ENCODE results near the gene GSTT2.

GSTT2 gene

DNA sequence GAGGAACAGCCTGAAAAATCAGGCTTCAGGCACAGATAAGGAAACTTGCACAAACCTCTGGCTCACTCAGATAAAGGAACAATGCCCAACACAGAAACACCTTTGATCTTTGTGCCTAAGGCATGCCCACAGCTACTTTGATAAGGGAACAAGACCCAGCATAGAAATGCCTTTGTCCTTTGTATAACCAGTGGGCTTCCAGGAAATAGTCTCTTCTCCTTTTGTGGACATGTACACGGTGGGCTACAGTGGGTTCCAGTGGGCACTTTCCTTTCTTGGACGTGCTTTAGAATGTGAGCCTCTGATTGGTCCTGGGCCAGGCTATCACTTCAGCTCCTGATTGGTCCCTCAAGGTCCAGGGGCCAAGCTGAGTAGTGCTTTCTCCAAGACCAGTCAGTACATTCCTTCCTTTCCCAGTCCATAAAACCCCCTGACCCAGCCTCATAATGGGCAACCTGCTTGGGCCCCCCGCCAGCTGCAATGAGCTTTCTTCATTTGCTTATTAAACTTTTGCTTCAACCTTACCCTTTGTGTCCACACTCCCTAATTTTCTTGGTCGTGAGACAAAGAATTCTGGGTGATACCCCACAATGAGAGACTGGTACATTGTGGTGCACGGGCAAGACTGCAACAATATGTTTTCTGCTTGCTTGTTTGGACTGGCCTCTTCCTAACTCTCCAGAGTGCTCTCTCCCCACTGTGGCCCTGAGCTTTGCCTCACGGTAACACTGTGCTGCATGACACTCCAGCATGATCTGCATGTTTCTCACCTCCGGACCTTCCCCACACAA is 29.5 kb downstream of the GSTT2 start:
- no peak for DNase-seq

GRCh38 chr22:24010018-24010391 is 30.1 kb downstream of the GSTT2 start:
- DNase-seq, result no peak

DNA sequence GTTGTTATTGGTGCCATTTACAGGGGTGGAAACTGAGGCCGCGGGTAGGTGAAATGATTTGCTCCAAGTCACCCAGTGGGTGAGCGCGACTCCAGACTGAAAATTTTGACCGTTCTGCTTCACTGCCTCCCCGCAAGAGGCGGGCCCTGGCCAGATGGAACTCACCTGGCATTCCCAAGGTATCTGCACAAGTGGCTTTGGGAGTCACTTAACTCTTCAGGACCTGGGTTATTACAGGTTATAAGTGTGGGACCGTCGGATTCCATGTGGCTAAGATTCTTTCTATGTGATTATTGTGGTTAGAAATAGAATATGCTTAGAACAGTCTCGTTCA is 31.8 kb downstream of the GSTT2 start:
- DNase-seq, result no peak

DNA sequence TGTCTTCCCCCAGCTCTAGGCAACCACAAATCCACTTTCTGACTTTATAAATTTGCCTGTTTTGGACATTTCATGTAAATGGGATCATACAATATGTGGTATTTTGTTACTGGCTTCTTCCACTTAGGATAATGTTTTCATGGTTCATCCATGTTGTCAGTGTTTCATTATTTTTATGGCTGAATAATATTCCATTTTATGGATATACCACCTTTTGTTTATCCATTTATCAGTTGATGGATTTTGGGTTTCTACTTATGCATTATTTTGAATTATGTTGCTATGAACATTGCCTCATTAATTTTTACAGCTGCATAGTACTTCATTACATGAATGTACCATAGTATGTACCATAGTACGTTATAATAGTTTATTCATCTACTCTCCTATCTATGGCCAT is 36.2 kb downstream of the GSTT2 start:
- no peak for DNase-seq

DNA sequence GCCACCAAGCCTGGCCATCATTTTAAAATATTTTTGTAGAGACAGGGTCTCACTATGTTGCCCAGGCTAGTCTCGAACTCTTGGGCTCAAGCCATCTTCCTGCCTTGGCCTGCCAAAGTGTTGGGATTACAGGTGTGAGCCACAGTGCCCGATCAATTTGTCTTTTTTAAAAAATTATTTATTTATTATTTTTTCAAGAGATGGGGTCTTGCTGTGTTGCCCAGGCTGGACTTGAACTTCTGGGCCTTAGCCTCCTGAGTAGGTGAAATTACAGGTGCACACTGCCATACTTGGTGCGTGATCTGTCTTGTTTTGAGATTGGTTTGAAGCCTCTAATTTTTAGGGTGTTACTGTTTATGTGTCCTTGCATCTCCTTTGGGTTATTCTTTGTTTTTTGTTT is 41.4 kb downstream of the GSTT2 start:
- DNase-seq, result no peak

DNA sequence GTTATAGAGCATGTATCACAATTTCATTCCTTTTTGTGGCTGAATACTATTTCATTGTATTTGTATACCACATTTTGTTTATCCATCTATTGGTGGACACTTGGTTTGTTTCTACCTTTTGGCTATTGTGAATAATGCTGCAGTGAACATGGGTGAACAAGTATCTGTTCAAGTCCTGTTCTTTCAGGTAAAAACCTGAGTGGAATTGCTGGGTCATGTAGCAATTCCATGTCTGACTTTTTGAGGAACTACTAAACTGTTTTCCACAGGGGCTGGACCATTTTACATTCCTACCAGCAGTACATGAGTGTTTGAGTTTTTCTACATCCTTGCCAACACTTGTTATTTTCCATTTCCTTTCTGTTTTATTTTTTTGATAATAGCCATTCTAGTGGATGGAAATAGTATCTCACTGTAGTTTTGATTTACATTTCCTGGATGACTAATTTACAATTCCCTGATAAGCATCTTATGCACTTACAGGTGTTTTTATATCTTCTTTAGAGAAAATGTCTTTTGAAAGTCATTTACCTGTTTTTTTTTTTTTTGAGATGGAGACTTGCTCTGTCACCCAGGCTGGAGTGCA is 43.4 kb downstream of the GSTT2 start:
- DNase-seq, result no peak

GRCh38 chr22:24024354-24024753 is 44.4 kb downstream of the GSTT2 start:
- no peak for DNase-seq

- DNase-seq, result no peak
These were observed 45.5 kb downstream of the GSTT2 start for GRCh38 chr22:24025475-24025874.

- no peak for DNase-seq
These were observed 46.1 kb downstream of the GSTT2 start for GRCh38 chr22:24026056-24026455.

- no peak for DNase-seq
These were observed 46.8 kb downstream of the GSTT2 start for GRCh38 chr22:24026733-24027132.

- no peak for DNase-seq
These were observed 47.5 kb downstream of the GSTT2 start for GRCh38 chr22:24027389-24027975.

GRCh38 chr22:24027991-24028390 is 48.1 kb downstream of the GSTT2 start:
- no peak for DNase-seq

GRCh38 chr22:24028533-24028932 is 48.6 kb downstream of the GSTT2 start:
- DNase-seq, result no peak

DNA sequence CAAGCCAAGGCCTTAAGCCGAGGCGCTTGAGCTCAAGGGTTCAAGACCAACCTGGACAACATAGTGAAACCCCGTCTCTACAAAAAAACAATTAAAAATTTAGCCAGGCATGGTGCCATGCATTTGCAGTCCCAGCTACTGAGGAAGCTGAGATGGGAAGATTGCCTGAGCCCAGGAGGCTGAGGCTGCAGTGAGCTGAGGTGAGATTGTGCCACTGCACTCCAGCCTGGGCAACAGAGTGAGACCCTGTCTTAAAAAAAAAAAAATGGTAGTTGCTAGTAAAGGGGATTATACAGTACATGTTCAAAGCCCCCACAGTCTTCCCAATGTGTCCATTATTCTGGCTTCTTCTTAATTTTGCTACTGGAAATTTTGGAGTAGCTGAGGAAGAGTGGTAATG is 49.4 kb downstream of the GSTT2 start:
- no peak for DNase-seq

DNA sequence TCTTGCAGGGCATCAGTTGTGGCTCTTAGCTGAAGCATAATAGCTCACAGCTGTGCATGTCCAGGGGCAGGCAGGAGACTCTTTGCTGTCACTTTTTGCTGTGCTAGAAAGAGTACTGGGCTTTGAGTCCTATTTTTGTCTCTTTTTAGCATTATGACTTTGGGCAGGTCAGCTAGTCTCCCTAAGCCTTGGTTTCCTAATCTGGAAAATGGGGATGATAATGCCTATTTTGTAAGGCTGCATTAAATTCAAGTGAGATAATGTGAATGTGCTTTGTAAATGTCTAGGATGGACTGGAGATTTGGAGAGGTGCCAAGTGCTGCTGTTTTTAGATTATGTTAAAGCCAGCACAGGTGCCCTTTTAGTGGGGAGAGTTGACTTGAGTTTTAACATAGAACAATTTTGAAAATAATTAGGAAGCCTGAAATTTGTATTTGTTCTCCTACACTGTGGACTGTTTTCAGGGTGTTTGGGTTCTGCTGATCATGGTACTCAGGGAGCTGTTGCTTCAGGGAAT is 50.3 kb downstream of the GSTT2 start:
- no peak for DNase-seq
